Hepatocyte (in vitro differentiated cells): ENCODE results near the gene GJA9. TPM values are rescaled to one million over a fixed set of nuclear protein-coding genes. Genes with fewer than 3 reads are reported as not detected.
"Not testable (repeated sequence)": the region's sequence is repeated elsewhere in the genome, so short reads cannot be mapped to it uniquely, and the experiment has no call there.

Experiments
- DNase-seq: peaks from one replicate; pipeline ENCODE4 v3.0.0-alpha.2; 2016; ENCODE audit warnings: low spot score
- H2AFZ ChIP-seq: fragments of 200-600 bp; sonication (generic); 2 replicates; pipeline ENCODE4 v1.6.0; 2016; ENCODE audit warnings: antibody characterized with exemption, mild to moderate bottlenecking
- H3K27ac ChIP-seq: fragments of 200-600 bp; sonication (generic); 2 replicates; pipeline ENCODE4 v1.5.1; 2016; ENCODE audit warnings: mild to moderate bottlenecking
- H3K27me3 ChIP-seq: fragments of 200-600 bp; sonication (generic); 2 replicates; pipeline ENCODE4 v1.6.1; 2016
- H3K36me3 ChIP-seq: fragments of 200-600 bp; sonication (generic); replicated peaks from 2 replicates; pipeline ENCODE4 v1.5.1; 2016; ENCODE audit warnings: low read depth; ENCODE audit not compliant: insufficient read depth
- H3K4me1 ChIP-seq: fragments of 200-600 bp; sonication (generic); 2 replicates; pipeline ENCODE4 v1.5.1; 2016; ENCODE audit warnings: mild to moderate bottlenecking, moderate library complexity; ENCODE audit not compliant: insufficient read depth
- H3K4me2 ChIP-seq: fragments of 200-600 bp; sonication (generic); 2 replicates; pipeline ENCODE4 v1.6.0; 2016
- H3K4me3 ChIP-seq: fragments of 200-600 bp; sonication (generic); 2 replicates; pipeline ENCODE4 v1.5.1; 2016; ENCODE audit warnings: mild to moderate bottlenecking
- H3K79me2 ChIP-seq: fragments of 200-600 bp; sonication (generic); 2 replicates; pipeline ENCODE4 v1.6.0; 2017; ENCODE audit warnings: mild to moderate bottlenecking
- H3K9me2 ChIP-seq: fragments of 200-600 bp; sonication (generic); replicated peaks from 2 replicates; pipeline ENCODE4 v1.6.0; 2017; ENCODE audit warnings: mild to moderate bottlenecking; ENCODE audit not compliant: insufficient read depth
- H3K9me3 ChIP-seq: fragments of 200-600 bp; sonication (generic); 2 replicates; pipeline ENCODE4 v1.5.1; 2016; ENCODE audit warnings: low read depth, mild to moderate bottlenecking
- H4K20me1 ChIP-seq: fragments of 200-600 bp; sonication (generic); 2 replicates; pipeline ENCODE4 v1.6.0; 2016; ENCODE audit warnings: mild to moderate bottlenecking; ENCODE audit not compliant: insufficient read depth, poor library complexity, severe bottlenecking
- CTCF ChIP-seq: fragments of 200-600 bp; sonication (generic); IDR thresholded peaks from 2 replicates; pipeline ENCODE4 v1.5.1; 2016; ENCODE audit warnings: antibody characterized with exemption, mild to moderate bottlenecking; ENCODE audit not compliant: poor library complexity
- EZH2 ChIP-seq: fragments of 200-600 bp; sonication (generic); IDR thresholded peaks from 2 replicates; pipeline ENCODE4 v1.6.1; 2016; ENCODE audit warnings: antibody characterized with exemption, mild to moderate bottlenecking, borderline replicate concordance
- EZH2phosphoT487 ChIP-seq: fragments of 200-600 bp; sonication (generic); IDR thresholded peaks from one replicate; pipeline ENCODE4 v1.6.1; 2018; ENCODE audit warnings: antibody characterized with exemption, mild to moderate bottlenecking, low read depth, moderate library complexity; ENCODE audit not compliant: unreplicated experiment, severe bottlenecking
- WGBS: methylation state at CpG from one replicate; pipeline ENCODE4 v1.1.6; 2016; ENCODE audit warnings: low lambda C conversion rate; ENCODE audit errors: missing lambda C conversion rate; 5-methylcytosine and 5-hydroxymethylcytosine counted together
- polyA plus RNA-seq: library from polyadenylated mRNA; unstranded; fragments of >200 nt; fragmentation: Nextera tagmentation; extraction: Ambion mirVana; gene quantifications from 2 replicates; pipeline ENCODE4 v1.2.1, GENCODE V29; 2016
- total RNA-seq: library from RNA; depleted of rRNA; stranded (reverse); fragments of >200 nt; gene quantifications from 2 replicates; pipeline ENCODE4 v1.2.3, GENCODE V29; 2014

GJA9 gene
- total and polyA plus RNA-seq, 2 experiments from 2014 or later = 0.34 TPM; not detected in 1

GRCh38 chr1:38839363-38839762 lies 42.0 kb downstream of the GJA9 start:
- H3K9me2 ChIP-seq = no peaks in the 10 kb centered on the region
- no peak overlapping the region for H3K4me2 ChIP-seq
- no peak overlapping the region for H3K27ac ChIP-seq
- no peaks in the 10 kb centered on the region for H3K4me1 ChIP-seq
- TF ChIP-seq EZH2phosphoT487 (no peak), EZH2 (no peak), CTCF (no peak)
- no peaks in the 10 kb centered on the region for H3K9me3 ChIP-seq
- no peak overlapping the region for H3K4me3 ChIP-seq
- H4K20me1 ChIP-seq = peaks cover 19% of the 10 kb centered on the region
- no peaks in the 10 kb centered on the region for H3K27me3 ChIP-seq
- peaks cover 8% of the 10 kb centered on the region for H3K79me2 ChIP-seq
- no peak for DNase-seq
- WGBS = 92% methylated on average over 9 of the region's 9 CpGs
- no peaks in the 10 kb centered on the region for H3K36me3 ChIP-seq
- H2AFZ ChIP-seq = no peak overlapping the region

- H3K9me3 ChIP-seq, H2AFZ ChIP-seq, H3K79me2 ChIP-seq, H3K27ac ChIP-seq, H3K4me2 ChIP-seq, H4K20me1 ChIP-seq, DNase-seq, H3K4me3 ChIP-seq, H3K4me1 ChIP-seq, H3K27me3 ChIP-seq, H3K9me2 ChIP-seq, H3K36me3 ChIP-seq: not testable (repeated sequence)
- 93% methylated on average over 10 of the region's 10 CpGs for WGBS
Measured at GRCh38 chr1:38836316-38836715, 45.1 kb downstream of the GJA9 start.

- Histone ChIP-seq H3K4me3 (no peak overlapping the region), H3K9me3 (no peaks in the 10 kb centered on the region), H2AFZ (no peak overlapping the region), H3K4me2 (no peak overlapping the region), H3K9me2 (no peaks in the 10 kb centered on the region), H4K20me1 (no peaks in the 10 kb centered on the region), H3K4me1 (no peaks in the 10 kb centered on the region), H3K36me3 (no peaks in the 10 kb centered on the region), H3K79me2 (no peaks in the 10 kb centered on the region), H3K27ac (no peak overlapping the region), H3K27me3 (peaks cover 4% of the 10 kb centered on the region)
- DNase-seq = peak; percentile 90
- 43% methylated on average over 3 of the region's 3 CpGs for WGBS
- TF ChIP-seq EZH2 = no peak
- TF ChIP-seq EZH2phosphoT487 = no peak
- TF ChIP-seq CTCF = peak; percentile 88
Measured at GRCh38 chr1:38834937-38835827, 46.2 kb downstream of the GJA9 start.

GRCh38 chr1:38834221-38834782 lies 47.1 kb downstream of the GJA9 start:
- H4K20me1 ChIP-seq = no peaks in the 10 kb centered on the region
- no peak overlapping the region for H3K27ac ChIP-seq
- TF ChIP-seq EZH2phosphoT487 = no peak
- no peak for TF ChIP-seq CTCF
- no peak for TF ChIP-seq EZH2
- no peaks in the 10 kb centered on the region for H3K79me2 ChIP-seq
- no peak overlapping the region for H3K4me3 ChIP-seq
- no peaks in the 10 kb centered on the region for H3K9me2 ChIP-seq
- H3K4me2 ChIP-seq = no peak overlapping the region
- WGBS = 89% methylated on average over 3 of the region's 3 CpGs
- H3K36me3 ChIP-seq = no peaks in the 10 kb centered on the region
- DNase-seq = no peak
- H3K4me1 ChIP-seq = no peaks in the 10 kb centered on the region
- no peaks in the 10 kb centered on the region for H3K9me3 ChIP-seq
- no peak overlapping the region for H2AFZ ChIP-seq
- peaks cover 5% of the 10 kb centered on the region for H3K27me3 ChIP-seq
